WTC11 (cell line): ENCODE data around the gene PTPRO. TPM values are rescaled to one million over a fixed set of nuclear protein-coding genes. Genes with fewer than 3 reads are reported as not detected.

Experiments used
- ATAC-seq: fragments of 200-7000 bp; cut with Tn5 transposase; 2 replicates; pipeline ENCODE4 v1.10.0; 2021; ENCODE audit warnings: mild to moderate bottlenecking, moderate library complexity
- CTCF ChIA-PET: fragments of 300-600 bp; sonication (Branson Sonifier 250); formaldehyde crosslinking; loops from one replicate; lab custom pipeline; 2021; ENCODE audit warnings: antibody characterized with exemption; lab: Charles Lee
- POLR2A ChIA-PET: fragments of 350-600 bp; sonication (Branson Sonifier 250); formaldehyde crosslinking; loops from one replicate; lab custom pipeline; 2021; ENCODE audit warnings: antibody characterized with exemption; lab: Charles Lee
- DNase-seq: peaks from one replicate; pipeline ENCODE4 v3.0.0; 2021; ENCODE audit warnings: low spot score
- H3K27ac Mint-ChIP-seq: 2 replicates; pipeline ENCODE4 v1.8.0; 2021; ENCODE audit warnings: mixed read lengths
- H3K27me3 Mint-ChIP-seq: 2 replicates; pipeline ENCODE4 v1.8.0; 2021; ENCODE audit warnings: low read depth, mild to moderate bottlenecking, moderate library complexity, mixed read lengths
- H3K36me3 Mint-ChIP-seq: 2 replicates; pipeline ENCODE4 v1.8.0; 2021; ENCODE audit warnings: mixed read lengths
- H3K4me1 Mint-ChIP-seq: 2 replicates; pipeline ENCODE4 v1.8.0; 2022; ENCODE audit warnings: mixed read lengths
- H3K4me3 Mint-ChIP-seq: 2 replicates; pipeline ENCODE4 v1.8.0; 2021; ENCODE audit warnings: mild to moderate bottlenecking, moderate library complexity, mixed read lengths
- H3K9me3 Mint-ChIP-seq: 2 replicates; pipeline ENCODE4 v1.8.0; 2021; ENCODE audit warnings: mixed read lengths
- ATF1 ChIP-seq: sonication (generic); formaldehyde crosslinking; IDR thresholded peaks from 2 replicates; pipeline ENCODE4 v1.8.1; 2023; ENCODE audit warnings: mild to moderate bottlenecking, moderate library complexity, missing genetic modification reagents
- FOXP1 ChIP-seq: sonication (generic); formaldehyde crosslinking; IDR thresholded peaks from 2 replicates; pipeline ENCODE4 v1.8.0; 2022; ENCODE audit warnings: missing genetic modification reagents, mild to moderate bottlenecking, moderate library complexity, borderline replicate concordance
- GTF2I ChIP-seq: fragments of 250-450 bp; sonication (Bioruptor Pico); conservative IDR thresholded peaks from 2 replicates; pipeline ENCODE4 v1.4.0; 2021; ENCODE audit warnings: mild to moderate bottlenecking
- IRF2 ChIP-seq: sonication (generic); formaldehyde crosslinking; IDR thresholded peaks from 2 replicates; pipeline ENCODE4 v1.8.0; 2022; ENCODE audit warnings: low read depth, missing genetic modification reagents, borderline replicate concordance
- MXD4 ChIP-seq: fragments of 250-450 bp; sonication (Bioruptor Pico); IDR thresholded peaks from 2 replicates; pipeline ENCODE4 v1.8.0; 2021; ENCODE audit warnings: mild to moderate bottlenecking, moderate library complexity, borderline replicate concordance
- NR1H2 ChIP-seq: sonication (generic); formaldehyde crosslinking; IDR thresholded peaks from 2 replicates; pipeline ENCODE4 v1.9.0; 2021; ENCODE audit warnings: mild to moderate bottlenecking, moderate library complexity, missing genetic modification reagents
- RORB ChIP-seq: fragments of 250-450 bp; sonication (Bioruptor Pico); IDR thresholded peaks from 2 replicates; pipeline ENCODE4 v1.9.0; 2021; ENCODE audit warnings: mild to moderate bottlenecking
- SOX15 ChIP-seq: fragments of 250-450 bp; sonication (Bioruptor Pico); IDR thresholded peaks from 2 replicates; pipeline ENCODE4 v1.9.0; 2021; ENCODE audit warnings: mild to moderate bottlenecking
- TEAD4 ChIP-seq: sonication (generic); formaldehyde crosslinking; IDR thresholded peaks from 2 replicates; pipeline ENCODE4 v1.8.0; 2022; ENCODE audit warnings: mild to moderate bottlenecking, missing genetic modification reagents
- TP53 ChIP-seq: sonication (generic); formaldehyde crosslinking; IDR thresholded peaks from 2 replicates; pipeline ENCODE4 v1.8.1; 2023; ENCODE audit warnings: mild to moderate bottlenecking, missing genetic modification reagents
- total RNA-seq: library from RNA; stranded (reverse); gene quantifications from 3 replicates; pipeline ENCODE4 v1.2.3, GENCODE V29; 2021
- TF ChIP-seq, protein P1 (sequence below): sonication (generic); formaldehyde crosslinking; IDR thresholded peaks from 2 replicates; pipeline ENCODE4 v1.8.1; 2023; ENCODE audit warnings: mild to moderate bottlenecking, moderate library complexity, missing genetic modification reagents
- TF ChIP-seq, protein P2 (sequence below): sonication (generic); formaldehyde crosslinking; IDR thresholded peaks from 2 replicates; pipeline ENCODE4 v1.8.0; 2022; ENCODE audit warnings: mild to moderate bottlenecking, missing genetic modification reagents
- TF ChIP-seq, protein P3 (sequence below): fragments of 250-450 bp; sonication (Bioruptor Pico); IDR thresholded peaks from 2 replicates; pipeline ENCODE4 v1.9.0; 2021; ENCODE audit warnings: mild to moderate bottlenecking
- TF ChIP-seq, protein P4 (sequence below): sonication (generic); formaldehyde crosslinking; IDR thresholded peaks from 2 replicates; pipeline ENCODE4 v1.8.0; 2022; ENCODE audit warnings: mild to moderate bottlenecking, missing genetic modification reagents
- TF ChIP-seq, protein P5 (sequence below): sonication (generic); formaldehyde crosslinking; IDR thresholded peaks from 2 replicates; pipeline ENCODE4 v1.8.1; 2023; ENCODE audit warnings: mild to moderate bottlenecking, missing genetic modification reagents
- TF ChIP-seq, protein P6 (sequence below): sonication (generic); formaldehyde crosslinking; IDR thresholded peaks from 2 replicates; pipeline ENCODE4 v1.8.1; 2022; ENCODE audit warnings: low read depth, missing genetic modification reagents, borderline replicate concordance
- TF ChIP-seq, protein P7 (sequence below): sonication (generic); formaldehyde crosslinking; conservative IDR thresholded peaks from 2 replicates; pipeline ENCODE4 v1.8.1; 2023; ENCODE audit warnings: mild to moderate bottlenecking, low read depth, missing genetic modification reagents, moderate library complexity
- TF ChIP-seq, protein P8 (sequence below): fragments of 250-450 bp; sonication (Bioruptor Pico); IDR thresholded peaks from 2 replicates; pipeline ENCODE4 v1.9.0; 2021; ENCODE audit warnings: mild to moderate bottlenecking
- TF ChIP-seq, protein P9 (sequence below): sonication (generic); formaldehyde crosslinking; IDR thresholded peaks from 2 replicates; pipeline ENCODE4 v1.8.0; 2023; ENCODE audit warnings: missing genetic modification reagents

PTPRO gene
- total RNA-seq, 1 experiment from 2014 or later: 1.1 TPM

DNA sequence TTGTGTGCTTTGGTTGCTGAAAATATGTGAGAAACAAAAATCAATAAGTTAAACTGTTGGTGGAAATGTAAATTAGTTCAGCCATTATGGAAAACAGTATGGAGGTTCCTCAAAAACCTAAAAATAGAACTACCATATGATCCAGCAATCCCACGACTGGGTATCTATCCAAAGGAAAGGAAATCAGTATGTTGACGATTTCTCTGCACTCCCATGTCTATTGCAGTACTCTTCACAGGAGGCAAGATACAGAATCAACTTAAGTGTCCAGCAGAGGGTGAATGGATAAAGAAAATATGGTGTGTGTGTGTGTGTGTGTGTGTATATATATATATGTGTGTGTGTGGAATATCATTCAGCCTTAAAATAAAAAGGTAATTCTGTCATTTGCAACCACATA is 159.5 kb downstream of the PTPRO start:
- Mint-ChIP-seq H3K27ac (no peak overlapping the region), H3K4me3 (no peak overlapping the region), H3K27me3 (no peaks in the 10 kb centered on the region), H3K36me3 (no peaks in the 10 kb centered on the region), H3K9me3 (no peaks in the 10 kb centered on the region), H3K4me1 (no peaks in the 10 kb centered on the region)
- CTCF ChIA-PET: no interaction called here
- POLR2A ChIA-PET: no interaction called here
- DNase-seq: no peak
- TF ChIP-seq, protein P1, sequence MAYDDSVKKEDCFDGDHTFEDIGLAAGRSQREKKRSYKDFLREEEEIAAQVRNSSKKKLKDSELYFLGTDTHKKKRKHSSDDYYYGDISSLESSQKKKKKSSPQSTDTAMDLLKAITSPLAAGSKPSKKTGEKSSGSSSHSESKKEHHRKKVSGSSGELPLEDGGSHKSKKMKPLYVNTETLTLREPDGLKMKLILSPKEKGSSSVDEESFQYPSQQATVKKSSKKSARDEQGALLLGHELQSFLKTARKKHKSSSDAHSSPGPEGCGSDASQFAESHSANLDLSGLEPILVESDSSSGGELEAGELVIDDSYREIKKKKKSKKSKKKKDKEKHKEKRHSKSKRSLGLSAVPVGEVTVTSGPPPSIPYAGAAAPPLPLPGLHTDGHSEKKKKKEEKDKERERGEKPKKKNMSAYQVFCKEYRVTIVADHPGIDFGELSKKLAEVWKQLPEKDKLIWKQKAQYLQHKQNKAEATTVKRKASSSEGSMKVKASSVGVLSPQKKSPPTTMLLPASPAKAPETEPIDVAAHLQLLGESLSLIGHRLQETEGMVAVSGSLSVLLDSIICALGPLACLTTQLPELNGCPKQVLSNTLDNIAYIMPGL (CRISPR knock-in tag): no peak
- TF ChIP-seq, protein P2, sequence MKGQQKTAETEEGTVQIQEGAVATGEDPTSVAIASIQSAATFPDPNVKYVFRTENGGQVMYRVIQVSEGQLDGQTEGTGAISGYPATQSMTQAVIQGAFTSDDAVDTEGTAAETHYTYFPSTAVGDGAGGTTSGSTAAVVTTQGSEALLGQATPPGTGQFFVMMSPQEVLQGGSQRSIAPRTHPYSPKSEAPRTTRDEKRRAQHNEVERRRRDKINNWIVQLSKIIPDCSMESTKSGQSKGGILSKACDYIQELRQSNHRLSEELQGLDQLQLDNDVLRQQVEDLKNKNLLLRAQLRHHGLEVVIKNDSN (CRISPR knock-in tag): no peak
- TF ChIP-seq GTF2I: no peak
- no peak for TF ChIP-seq NR1H2 (CRISPR knock-in tag)
- TF ChIP-seq, protein P3, sequence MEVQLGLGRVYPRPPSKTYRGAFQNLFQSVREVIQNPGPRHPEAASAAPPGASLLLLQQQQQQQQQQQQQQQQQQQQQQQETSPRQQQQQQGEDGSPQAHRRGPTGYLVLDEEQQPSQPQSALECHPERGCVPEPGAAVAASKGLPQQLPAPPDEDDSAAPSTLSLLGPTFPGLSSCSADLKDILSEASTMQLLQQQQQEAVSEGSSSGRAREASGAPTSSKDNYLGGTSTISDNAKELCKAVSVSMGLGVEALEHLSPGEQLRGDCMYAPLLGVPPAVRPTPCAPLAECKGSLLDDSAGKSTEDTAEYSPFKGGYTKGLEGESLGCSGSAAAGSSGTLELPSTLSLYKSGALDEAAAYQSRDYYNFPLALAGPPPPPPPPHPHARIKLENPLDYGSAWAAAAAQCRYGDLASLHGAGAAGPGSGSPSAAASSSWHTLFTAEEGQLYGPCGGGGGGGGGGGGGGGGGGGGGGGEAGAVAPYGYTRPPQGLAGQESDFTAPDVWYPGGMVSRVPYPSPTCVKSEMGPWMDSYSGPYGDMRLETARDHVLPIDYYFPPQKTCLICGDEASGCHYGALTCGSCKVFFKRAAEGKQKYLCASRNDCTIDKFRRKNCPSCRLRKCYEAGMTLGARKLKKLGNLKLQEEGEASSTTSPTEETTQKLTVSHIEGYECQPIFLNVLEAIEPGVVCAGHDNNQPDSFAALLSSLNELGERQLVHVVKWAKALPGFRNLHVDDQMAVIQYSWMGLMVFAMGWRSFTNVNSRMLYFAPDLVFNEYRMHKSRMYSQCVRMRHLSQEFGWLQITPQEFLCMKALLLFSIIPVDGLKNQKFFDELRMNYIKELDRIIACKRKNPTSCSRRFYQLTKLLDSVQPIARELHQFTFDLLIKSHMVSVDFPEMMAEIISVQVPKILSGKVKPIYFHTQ: no peak
- no peak for TF ChIP-seq SOX15 (CRISPR knock-in tag)
- TF ChIP-seq TP53 (CRISPR knock-in tag): no peak
- TF ChIP-seq, protein P4, sequence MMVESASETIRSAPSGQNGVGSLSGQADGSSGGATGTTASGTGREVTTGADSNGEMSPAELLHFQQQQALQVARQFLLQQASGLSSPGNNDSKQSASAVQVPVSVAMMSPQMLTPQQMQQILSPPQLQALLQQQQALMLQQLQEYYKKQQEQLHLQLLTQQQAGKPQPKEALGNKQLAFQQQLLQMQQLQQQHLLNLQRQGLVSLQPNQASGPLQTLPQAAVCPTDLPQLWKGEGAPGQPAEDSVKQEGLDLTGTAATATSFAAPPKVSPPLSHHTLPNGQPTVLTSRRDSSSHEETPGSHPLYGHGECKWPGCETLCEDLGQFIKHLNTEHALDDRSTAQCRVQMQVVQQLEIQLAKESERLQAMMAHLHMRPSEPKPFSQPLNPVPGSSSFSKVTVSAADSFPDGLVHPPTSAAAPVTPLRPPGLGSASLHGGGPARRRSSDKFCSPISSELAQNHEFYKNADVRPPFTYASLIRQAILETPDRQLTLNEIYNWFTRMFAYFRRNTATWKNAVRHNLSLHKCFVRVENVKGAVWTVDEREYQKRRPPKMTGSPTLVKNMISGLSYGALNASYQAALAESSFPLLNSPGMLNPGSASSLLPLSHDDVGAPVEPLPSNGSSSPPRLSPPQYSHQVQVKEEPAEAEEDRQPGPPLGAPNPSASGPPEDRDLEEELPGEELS (CRISPR knock-in tag): no peak
- TF ChIP-seq RORB (CRISPR knock-in tag): no peak
- TF ChIP-seq, protein P5, sequence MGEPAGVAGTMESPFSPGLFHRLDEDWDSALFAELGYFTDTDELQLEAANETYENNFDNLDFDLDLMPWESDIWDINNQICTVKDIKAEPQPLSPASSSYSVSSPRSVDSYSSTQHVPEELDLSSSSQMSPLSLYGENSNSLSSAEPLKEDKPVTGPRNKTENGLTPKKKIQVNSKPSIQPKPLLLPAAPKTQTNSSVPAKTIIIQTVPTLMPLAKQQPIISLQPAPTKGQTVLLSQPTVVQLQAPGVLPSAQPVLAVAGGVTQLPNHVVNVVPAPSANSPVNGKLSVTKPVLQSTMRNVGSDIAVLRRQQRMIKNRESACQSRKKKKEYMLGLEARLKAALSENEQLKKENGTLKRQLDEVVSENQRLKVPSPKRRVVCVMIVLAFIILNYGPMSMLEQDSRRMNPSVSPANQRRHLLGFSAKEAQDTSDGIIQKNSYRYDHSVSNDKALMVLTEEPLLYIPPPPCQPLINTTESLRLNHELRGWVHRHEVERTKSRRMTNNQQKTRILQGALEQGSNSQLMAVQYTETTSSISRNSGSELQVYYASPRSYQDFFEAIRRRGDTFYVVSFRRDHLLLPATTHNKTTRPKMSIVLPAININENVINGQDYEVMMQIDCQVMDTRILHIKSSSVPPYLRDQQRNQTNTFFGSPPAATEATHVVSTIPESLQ (CRISPR knock-in tag): no peak
- no peak for TF ChIP-seq MXD4 (CRISPR knock-in tag)
- TF ChIP-seq, protein P6, sequence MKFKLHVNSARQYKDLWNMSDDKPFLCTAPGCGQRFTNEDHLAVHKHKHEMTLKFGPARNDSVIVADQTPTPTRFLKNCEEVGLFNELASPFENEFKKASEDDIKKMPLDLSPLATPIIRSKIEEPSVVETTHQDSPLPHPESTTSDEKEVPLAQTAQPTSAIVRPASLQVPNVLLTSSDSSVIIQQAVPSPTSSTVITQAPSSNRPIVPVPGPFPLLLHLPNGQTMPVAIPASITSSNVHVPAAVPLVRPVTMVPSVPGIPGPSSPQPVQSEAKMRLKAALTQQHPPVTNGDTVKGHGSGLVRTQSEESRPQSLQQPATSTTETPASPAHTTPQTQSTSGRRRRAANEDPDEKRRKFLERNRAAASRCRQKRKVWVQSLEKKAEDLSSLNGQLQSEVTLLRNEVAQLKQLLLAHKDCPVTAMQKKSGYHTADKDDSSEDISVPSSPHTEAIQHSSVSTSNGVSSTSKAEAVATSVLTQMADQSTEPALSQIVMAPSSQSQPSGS (CRISPR knock-in tag): no peak
- TF ChIP-seq, protein P7, sequence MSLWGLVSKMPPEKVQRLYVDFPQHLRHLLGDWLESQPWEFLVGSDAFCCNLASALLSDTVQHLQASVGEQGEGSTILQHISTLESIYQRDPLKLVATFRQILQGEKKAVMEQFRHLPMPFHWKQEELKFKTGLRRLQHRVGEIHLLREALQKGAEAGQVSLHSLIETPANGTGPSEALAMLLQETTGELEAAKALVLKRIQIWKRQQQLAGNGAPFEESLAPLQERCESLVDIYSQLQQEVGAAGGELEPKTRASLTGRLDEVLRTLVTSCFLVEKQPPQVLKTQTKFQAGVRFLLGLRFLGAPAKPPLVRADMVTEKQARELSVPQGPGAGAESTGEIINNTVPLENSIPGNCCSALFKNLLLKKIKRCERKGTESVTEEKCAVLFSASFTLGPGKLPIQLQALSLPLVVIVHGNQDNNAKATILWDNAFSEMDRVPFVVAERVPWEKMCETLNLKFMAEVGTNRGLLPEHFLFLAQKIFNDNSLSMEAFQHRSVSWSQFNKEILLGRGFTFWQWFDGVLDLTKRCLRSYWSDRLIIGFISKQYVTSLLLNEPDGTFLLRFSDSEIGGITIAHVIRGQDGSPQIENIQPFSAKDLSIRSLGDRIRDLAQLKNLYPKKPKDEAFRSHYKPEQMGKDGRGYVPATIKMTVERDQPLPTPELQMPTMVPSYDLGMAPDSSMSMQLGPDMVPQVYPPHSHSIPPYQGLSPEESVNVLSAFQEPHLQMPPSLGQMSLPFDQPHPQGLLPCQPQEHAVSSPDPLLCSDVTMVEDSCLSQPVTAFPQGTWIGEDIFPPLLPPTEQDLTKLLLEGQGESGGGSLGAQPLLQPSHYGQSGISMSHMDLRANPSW: no peak
- no peak for TF ChIP-seq FOXP1 (CRISPR knock-in tag)
- TF ChIP-seq TEAD4 (CRISPR knock-in tag): no peak
- no peak for TF ChIP-seq ATF1
- TF ChIP-seq, protein P8, sequence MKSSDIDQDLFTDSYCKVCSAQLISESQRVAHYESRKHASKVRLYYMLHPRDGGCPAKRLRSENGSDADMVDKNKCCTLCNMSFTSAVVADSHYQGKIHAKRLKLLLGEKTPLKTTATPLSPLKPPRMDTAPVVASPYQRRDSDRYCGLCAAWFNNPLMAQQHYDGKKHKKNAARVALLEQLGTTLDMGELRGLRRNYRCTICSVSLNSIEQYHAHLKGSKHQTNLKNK (CRISPR knock-in tag): no peak
- TF ChIP-seq IRF2 (CRISPR knock-in tag): no peak
- TF ChIP-seq, protein P9, sequence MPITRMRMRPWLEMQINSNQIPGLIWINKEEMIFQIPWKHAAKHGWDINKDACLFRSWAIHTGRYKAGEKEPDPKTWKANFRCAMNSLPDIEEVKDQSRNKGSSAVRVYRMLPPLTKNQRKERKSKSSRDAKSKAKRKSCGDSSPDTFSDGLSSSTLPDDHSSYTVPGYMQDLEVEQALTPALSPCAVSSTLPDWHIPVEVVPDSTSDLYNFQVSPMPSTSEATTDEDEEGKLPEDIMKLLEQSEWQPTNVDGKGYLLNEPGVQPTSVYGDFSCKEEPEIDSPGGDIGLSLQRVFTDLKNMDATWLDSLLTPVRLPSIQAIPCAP (CRISPR knock-in tag): no peak
- no peak for ATAC-seq
